Activated naive CD8-positive, alpha-beta T cell treated with anti-CD3 and anti-CD28 coated beads, Interleukin-2, amount 50 U/mL, for 24 hours (primary cell): Measurements from ENCODE around the gene TMEFF2.
"Not testable (repeated sequence)": the region's sequence is repeated elsewhere in the genome, so short reads cannot be mapped to it uniquely, and the experiment has no call there.

Source experiments
- ATAC-seq: fragments of 150-1000 bp; cut with Tn5 transposase; one replicate; pipeline ENCODE4 v1.10.0; 2021
- DNase-seq: peaks from one replicate; pipeline ENCODE4 v3.0.0; 2021
- H3K27ac Mint-ChIP-seq: one replicate; pipeline ENCODE4 v1.8.0; 2021; ENCODE audit warnings: mild to moderate bottlenecking, mixed read lengths
- H3K27me3 Mint-ChIP-seq: one replicate; pipeline ENCODE4 v1.8.0; 2021; ENCODE audit warnings: mixed read lengths
- H3K36me3 Mint-ChIP-seq: one replicate; pipeline ENCODE4 v1.8.0; 2021; ENCODE audit warnings: low read depth, mixed read lengths
- H3K4me1 Mint-ChIP-seq: one replicate; pipeline ENCODE4 v1.8.0; 2021; ENCODE audit warnings: mixed read lengths
- H3K4me3 Mint-ChIP-seq: one replicate; pipeline ENCODE4 v1.8.0; 2021; ENCODE audit warnings: mild to moderate bottlenecking, moderate library complexity, mixed read lengths
- H3K9me3 Mint-ChIP-seq: one replicate; pipeline ENCODE4 v1.8.0; 2021; ENCODE audit warnings: mixed read lengths

Gene TMEFF2

DNA sequence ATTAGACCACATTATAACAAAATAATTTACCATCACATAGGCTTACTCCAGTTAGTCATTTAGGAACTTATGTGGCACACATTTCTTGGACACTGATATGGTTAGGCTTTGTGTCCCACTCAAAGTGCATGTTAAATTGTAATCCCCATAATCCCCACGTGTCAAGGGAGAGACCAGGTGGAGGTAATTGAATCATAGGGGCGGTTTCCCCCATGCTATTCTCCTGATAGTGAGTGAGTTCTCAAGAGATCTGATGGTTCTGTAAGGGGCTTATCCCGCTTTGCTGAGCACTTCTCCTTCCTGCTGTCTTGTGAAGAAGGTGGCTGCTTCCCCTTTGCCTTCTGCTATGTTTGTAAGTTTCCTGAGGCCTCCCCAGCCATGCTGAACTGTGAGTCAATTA lies 114.6 kb downstream of the TMEFF2 start:
- not testable (repeated sequence) for H3K27ac Mint-ChIP-seq, H3K9me3 Mint-ChIP-seq, H3K36me3 Mint-ChIP-seq, DNase-seq, H3K4me1 Mint-ChIP-seq, H3K4me3 Mint-ChIP-seq, ATAC-seq, H3K27me3 Mint-ChIP-seq

DNA sequence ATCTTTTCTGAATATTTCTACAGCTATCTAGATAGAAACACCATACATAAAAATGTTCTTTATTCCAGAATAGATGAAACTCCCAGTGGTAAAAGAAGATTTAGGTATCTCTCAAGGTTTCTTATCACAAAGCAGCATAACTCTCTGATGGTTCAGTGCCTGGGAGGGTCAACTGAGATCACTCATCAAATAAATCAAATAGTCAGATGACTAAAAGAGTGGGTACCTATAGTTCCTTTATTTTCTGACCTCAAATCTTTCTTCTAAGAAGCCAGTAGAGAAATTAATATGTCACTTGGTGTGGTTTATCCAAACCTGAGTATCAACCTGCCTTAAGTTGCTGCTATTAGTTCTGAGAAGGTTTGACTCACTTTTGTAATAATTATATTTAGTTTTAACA lies 120.9 kb downstream of the TMEFF2 start:
- ATAC-seq (no peak), DNase-seq (no peak)
- no peaks in the 10 kb centered on the region for H3K27me3 Mint-ChIP-seq
- no peak overlapping the region for H3K27ac Mint-ChIP-seq
- no peaks in the 10 kb centered on the region for H3K36me3 Mint-ChIP-seq
- peaks cover 22% of the 10 kb centered on the region for H3K4me1 Mint-ChIP-seq
- H3K4me3 Mint-ChIP-seq, result no peak overlapping the region
- H3K9me3 Mint-ChIP-seq, result no peaks in the 10 kb centered on the region

DNA sequence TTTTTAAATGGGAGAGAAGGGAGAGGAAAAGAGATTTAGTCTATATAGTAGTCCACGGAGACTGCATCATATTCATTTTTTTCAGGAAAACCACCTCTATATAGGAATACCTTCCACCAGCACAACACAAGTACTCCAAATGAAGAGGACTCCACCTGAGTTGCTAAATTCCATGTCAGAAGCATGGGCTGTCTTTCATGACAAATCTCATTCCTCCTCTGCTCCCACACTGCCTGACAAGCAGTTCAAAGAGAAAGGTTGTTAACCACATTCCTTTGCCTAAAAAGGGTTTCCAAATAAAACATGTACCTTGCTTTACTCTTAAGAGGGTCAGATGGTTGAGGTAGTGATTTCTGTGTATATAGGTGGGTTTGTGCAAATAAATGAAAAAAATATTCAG lies 122.0 kb downstream of the TMEFF2 start:
- H3K4me3 Mint-ChIP-seq, result no peak overlapping the region
- ATAC-seq (no peak), DNase-seq (no peak)
- no peak overlapping the region for H3K27ac Mint-ChIP-seq
- no peaks in the 10 kb centered on the region for H3K36me3 Mint-ChIP-seq
- peaks cover 22% of the 10 kb centered on the region for H3K4me1 Mint-ChIP-seq
- H3K27me3 Mint-ChIP-seq, result no peaks in the 10 kb centered on the region
- no peaks in the 10 kb centered on the region for H3K9me3 Mint-ChIP-seq

DNA sequence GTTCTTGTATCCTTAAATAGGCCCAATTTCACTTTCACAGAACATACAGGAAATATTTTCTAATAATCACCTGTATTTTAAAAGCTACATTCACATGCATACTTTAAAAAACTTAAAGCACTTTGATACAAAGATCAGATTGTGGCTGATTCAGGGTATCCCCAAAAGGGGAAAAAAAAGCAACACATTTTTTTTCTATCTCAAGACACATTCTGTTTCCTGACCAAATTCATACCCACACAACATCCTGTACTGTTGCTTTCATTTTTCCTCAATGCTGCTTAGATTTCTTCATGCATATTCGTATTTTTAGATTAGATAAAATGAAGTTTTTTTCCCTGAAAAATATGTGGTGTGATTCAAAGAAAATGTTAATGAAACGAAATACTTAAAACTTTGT lies 122.5 kb downstream of the TMEFF2 start:
- Mint-ChIP-seq H3K4me3 (no peak overlapping the region), H3K4me1 (peaks cover 20% of the 10 kb centered on the region), H3K9me3 (no peaks in the 10 kb centered on the region), H3K27ac (no peak overlapping the region), H3K36me3 (no peaks in the 10 kb centered on the region), H3K27me3 (no peaks in the 10 kb centered on the region)
- DNase-seq, result no peak
- no peak for ATAC-seq

DNA sequence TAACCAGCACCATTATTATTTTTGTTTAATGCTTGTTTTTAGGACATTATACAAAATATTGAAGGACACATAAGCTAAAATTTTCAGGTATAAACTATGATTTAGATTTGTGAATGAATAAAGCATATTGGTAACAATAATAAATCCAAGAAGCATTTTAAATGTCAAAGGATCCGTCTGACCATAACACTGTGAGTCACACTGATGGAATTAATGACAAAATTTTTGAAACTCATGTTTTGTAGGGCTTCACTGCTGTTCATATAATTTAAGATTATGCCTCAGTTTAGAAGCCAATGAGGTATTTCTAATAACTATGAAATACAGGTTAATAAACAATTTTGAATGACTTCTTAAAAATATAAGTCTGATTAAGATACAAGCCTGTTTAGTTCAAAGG lies 124.6 kb downstream of the TMEFF2 start:
- no peak overlapping the region for H3K4me3 Mint-ChIP-seq
- H3K36me3 Mint-ChIP-seq, result no peaks in the 10 kb centered on the region
- peaks cover 13% of the 10 kb centered on the region for H3K4me1 Mint-ChIP-seq
- ATAC-seq, result no peak
- H3K9me3 Mint-ChIP-seq, result no peaks in the 10 kb centered on the region
- peaks cover 4% of the 10 kb centered on the region for H3K27me3 Mint-ChIP-seq
- H3K27ac Mint-ChIP-seq, result no peak overlapping the region
- no peak for DNase-seq

DNA sequence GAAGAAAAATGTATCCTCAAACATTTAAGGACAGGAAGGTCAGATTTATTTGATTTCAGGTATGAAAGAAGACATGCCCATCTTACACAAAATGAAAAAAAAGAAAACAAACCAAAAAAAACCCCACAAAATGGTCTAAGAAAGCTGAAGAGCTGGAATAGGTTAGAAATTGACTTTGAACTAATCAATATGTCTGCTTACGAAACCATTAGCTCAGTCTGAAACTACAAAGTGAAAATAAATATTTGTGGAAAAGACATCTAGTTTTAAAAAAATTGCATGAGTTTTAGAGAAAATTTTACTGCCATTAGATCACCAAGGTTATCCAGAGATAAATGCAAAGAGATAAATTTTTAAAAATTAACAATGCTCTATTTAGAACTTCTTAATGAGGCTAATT lies 125.3 kb downstream of the TMEFF2 start:
- H3K4me3 Mint-ChIP-seq, result no peak overlapping the region
- no peaks in the 10 kb centered on the region for H3K9me3 Mint-ChIP-seq
- no peak for DNase-seq
- H3K27me3 Mint-ChIP-seq, result peaks cover 4% of the 10 kb centered on the region
- no peak for ATAC-seq
- no peaks in the 10 kb centered on the region for H3K36me3 Mint-ChIP-seq
- no peak overlapping the region for H3K27ac Mint-ChIP-seq
- H3K4me1 Mint-ChIP-seq, result peaks cover 13% of the 10 kb centered on the region

DNA sequence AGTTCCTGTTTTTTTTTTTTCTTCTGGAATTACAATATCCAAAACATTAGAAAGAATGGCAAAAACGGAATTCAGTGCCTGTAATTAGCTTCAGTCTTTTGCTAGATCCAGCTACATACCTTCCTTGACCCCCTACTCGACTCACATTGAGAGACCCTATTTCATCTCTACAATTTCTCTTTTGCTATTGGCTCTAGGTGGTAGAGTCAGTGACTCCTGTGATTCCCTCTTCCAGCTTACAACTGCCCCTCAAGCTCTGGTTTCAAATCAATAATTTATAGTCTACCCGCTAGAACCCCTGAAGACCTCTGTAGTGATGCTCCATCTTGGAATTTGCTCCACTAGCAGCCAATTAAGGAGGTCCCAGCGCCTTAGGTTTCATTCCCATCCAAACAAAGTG lies 125.8 kb downstream of the TMEFF2 start:
- H3K4me1 Mint-ChIP-seq, result peaks cover 13% of the 10 kb centered on the region
- DNase-seq, result no peak

DNA sequence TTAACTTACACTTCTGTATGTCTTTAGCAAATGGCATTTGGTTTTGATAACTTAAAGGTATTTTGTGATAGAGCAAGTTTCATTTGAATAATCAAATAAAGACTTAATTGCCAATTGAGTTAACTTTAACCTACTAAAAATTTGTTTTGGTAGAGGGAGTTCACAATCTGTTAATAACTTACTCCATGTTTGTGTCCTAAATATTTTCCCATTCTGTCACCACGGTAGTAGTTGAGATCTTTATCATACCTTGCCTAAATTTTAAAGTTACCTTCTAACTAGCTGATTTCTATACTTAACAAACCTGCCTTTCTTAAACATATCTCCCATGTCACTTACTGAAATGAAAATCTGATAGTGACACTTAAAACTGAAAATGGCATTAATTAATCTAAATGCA lies 127.1 kb downstream of the TMEFF2 start:
- Mint-ChIP-seq H3K9me3 (no peaks in the 10 kb centered on the region), H3K4me3 (no peak overlapping the region), H3K4me1 (peaks cover 9% of the 10 kb centered on the region), H3K36me3 (no peaks in the 10 kb centered on the region), H3K27me3 (peaks cover 4% of the 10 kb centered on the region), H3K27ac (no peak overlapping the region)
- DNase-seq (no peak), ATAC-seq (no peak)

More for the DNA sequence above, 125.8 kb downstream of the TMEFF2 start:
- ATAC-seq, result no peak
- H3K36me3 Mint-ChIP-seq, result no peaks in the 10 kb centered on the region
- H3K27ac Mint-ChIP-seq, result no peak overlapping the region
- peaks cover 4% of the 10 kb centered on the region for H3K27me3 Mint-ChIP-seq
- H3K4me3 Mint-ChIP-seq, result no peak overlapping the region
- no peaks in the 10 kb centered on the region for H3K9me3 Mint-ChIP-seq

DNA sequence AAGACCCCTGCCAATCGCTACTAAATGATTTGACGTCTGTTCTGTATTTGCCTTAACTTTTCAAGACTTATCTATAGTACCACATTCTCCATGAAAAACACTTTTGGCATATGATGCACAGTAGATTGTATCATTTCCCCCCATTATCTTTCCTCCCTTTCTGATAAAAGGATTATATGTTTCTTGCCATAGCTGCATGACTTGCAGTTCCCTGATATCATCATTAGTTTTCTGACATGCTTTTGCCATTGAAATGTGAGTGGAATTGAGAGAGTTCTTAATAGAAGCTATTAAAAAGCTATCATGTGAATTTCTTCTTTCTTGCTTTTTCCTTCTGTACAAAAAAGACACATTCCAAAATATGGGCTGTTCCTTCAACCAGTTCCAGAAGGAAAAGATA lies 130.3 kb downstream of the TMEFF2 start:
- H3K36me3 Mint-ChIP-seq, result no peaks in the 10 kb centered on the region
- no peaks in the 10 kb centered on the region for H3K9me3 Mint-ChIP-seq
- DNase-seq (no peak), ATAC-seq (no peak)
- no peak overlapping the region for H3K27ac Mint-ChIP-seq
- H3K27me3 Mint-ChIP-seq, result peaks cover 4% of the 10 kb centered on the region
- H3K4me3 Mint-ChIP-seq, result no peak overlapping the region
- H3K4me1 Mint-ChIP-seq, result no peaks in the 10 kb centered on the region

DNA sequence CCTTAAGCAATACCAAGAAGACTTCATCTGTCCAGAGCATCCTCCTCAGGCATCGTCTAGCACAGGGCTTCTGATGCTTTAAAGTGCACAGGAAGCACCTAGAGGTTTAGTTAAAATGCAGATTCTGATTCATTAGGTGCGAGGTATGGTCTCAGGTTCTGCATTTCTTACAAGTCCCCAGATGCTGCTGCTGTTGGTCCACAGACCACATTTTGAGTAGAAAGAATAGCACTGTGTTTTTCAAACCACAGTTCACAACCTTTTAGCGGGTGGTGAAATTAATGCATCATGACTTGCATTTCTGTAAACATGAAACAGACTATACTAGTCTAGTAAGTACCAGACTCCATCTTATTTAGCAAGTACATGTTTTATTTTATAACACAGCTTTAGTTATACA lies 134.6 kb downstream of the TMEFF2 start:
- no peak for ATAC-seq
- H3K4me3 Mint-ChIP-seq, result no peak overlapping the region
- H3K4me1 Mint-ChIP-seq, result no peaks in the 10 kb centered on the region
- no peaks in the 10 kb centered on the region for H3K36me3 Mint-ChIP-seq
- H3K9me3 Mint-ChIP-seq, result no peaks in the 10 kb centered on the region
- DNase-seq, result no peak
- H3K27me3 Mint-ChIP-seq, result no peaks in the 10 kb centered on the region
- H3K27ac Mint-ChIP-seq, result no peak overlapping the region

DNA sequence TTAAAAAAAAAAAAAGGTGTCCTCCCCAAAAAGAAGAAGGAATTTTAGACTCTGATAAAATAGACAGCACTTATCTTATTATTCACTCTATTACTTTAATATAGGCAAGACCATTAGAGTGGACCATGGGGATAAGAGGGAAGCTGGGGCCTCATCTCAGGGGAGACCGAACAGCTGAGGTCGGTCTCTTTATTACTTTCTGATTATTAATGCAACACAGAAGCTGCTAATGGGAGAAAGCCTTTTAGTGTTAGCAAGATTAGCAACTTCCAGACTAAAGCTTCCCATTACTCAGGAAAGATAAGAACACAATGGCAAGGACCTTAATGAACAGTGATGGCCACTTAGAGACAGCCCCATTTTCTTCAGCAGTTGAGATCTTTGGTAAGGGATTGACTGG lies 135.5 kb downstream of the TMEFF2 start:
- no peak for DNase-seq
- H3K4me1 Mint-ChIP-seq, result no peaks in the 10 kb centered on the region

DNA sequence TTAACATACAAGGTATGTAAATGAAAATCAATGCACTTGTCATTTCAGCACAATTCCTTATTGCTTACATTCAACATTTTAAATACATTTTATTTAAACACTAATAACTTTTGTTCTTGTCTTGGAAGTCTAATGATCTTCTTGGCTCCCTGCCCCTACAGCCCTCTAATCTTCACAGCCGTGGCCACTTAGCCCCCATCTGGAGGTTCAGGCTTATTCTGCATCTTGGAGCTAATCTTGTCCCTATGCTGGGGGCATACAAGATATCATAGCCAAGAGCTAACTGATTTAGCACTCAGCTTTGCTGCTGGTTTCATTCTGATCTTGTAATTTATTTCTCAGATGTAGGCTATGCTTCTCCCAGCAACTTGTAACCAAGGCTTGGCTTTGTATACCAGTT lies 140.8 kb downstream of the TMEFF2 start:
- Mint-ChIP-seq H3K27ac (no peak overlapping the region), H3K36me3 (no peaks in the 10 kb centered on the region), H3K4me1 (no peaks in the 10 kb centered on the region), H3K27me3 (peaks cover 4% of the 10 kb centered on the region), H3K9me3 (no peaks in the 10 kb centered on the region), H3K4me3 (no peak overlapping the region)
- ATAC-seq, result no peak
- DNase-seq, result no peak

More for the DNA sequence above, 135.5 kb downstream of the TMEFF2 start:
- Mint-ChIP-seq H3K36me3 (no peaks in the 10 kb centered on the region), H3K27me3 (no peaks in the 10 kb centered on the region), H3K9me3 (no peaks in the 10 kb centered on the region), H3K4me3 (no peak overlapping the region), H3K27ac (no peak overlapping the region)
- ATAC-seq, result no peak

DNA sequence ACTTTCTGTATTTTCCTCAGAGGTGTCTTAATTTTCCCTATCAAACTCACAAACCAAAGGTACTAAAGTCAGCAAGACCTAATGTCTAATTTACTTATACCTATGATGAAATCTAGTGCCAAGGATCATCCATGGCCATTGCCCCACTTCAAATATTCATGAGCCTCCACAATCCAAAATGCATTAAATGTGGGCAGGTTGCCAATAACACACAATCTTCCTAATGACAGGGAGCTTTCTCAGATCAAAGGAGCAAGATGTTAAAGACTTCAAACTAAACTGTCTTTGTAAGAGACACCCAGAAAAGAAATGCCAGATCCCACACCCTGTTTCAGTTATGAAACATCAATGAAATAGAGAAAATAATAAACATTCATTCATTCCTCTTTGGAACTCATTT lies 143.2 kb downstream of the TMEFF2 start:
- Mint-ChIP-seq H3K4me3 (no peak overlapping the region), H3K9me3 (no peaks in the 10 kb centered on the region), H3K36me3 (no peaks in the 10 kb centered on the region), H3K27ac (no peak overlapping the region), H3K4me1 (no peaks in the 10 kb centered on the region), H3K27me3 (peaks cover 4% of the 10 kb centered on the region)
- DNase-seq, result no peak
- ATAC-seq, result no peak

DNA sequence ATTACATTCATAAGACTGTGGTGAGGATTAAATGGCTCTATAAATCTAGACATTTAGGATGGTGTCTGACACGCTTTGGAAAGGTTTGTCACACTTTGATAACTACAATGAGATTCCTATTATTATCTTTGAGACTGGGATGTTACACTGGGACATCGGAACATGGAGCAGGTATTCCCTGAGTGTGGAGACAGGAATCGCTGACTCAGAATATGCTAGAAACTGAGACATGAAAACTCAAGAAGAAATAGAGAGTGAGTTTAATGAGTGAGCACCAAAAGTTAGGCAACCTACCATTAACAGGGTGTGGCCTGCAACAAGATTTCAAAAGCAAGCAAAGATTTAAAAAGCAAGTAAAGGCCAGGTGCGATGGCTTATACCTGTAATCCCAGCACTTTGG lies 145.4 kb downstream of the TMEFF2 start:
- ATAC-seq (no peak), DNase-seq (no peak)
- H3K4me3 Mint-ChIP-seq, result no peak overlapping the region
- no peaks in the 10 kb centered on the region for H3K4me1 Mint-ChIP-seq
- H3K36me3 Mint-ChIP-seq, result no peaks in the 10 kb centered on the region
- no peaks in the 10 kb centered on the region for H3K9me3 Mint-ChIP-seq
- no peak overlapping the region for H3K27ac Mint-ChIP-seq
- peaks cover 4% of the 10 kb centered on the region for H3K27me3 Mint-ChIP-seq

DNA sequence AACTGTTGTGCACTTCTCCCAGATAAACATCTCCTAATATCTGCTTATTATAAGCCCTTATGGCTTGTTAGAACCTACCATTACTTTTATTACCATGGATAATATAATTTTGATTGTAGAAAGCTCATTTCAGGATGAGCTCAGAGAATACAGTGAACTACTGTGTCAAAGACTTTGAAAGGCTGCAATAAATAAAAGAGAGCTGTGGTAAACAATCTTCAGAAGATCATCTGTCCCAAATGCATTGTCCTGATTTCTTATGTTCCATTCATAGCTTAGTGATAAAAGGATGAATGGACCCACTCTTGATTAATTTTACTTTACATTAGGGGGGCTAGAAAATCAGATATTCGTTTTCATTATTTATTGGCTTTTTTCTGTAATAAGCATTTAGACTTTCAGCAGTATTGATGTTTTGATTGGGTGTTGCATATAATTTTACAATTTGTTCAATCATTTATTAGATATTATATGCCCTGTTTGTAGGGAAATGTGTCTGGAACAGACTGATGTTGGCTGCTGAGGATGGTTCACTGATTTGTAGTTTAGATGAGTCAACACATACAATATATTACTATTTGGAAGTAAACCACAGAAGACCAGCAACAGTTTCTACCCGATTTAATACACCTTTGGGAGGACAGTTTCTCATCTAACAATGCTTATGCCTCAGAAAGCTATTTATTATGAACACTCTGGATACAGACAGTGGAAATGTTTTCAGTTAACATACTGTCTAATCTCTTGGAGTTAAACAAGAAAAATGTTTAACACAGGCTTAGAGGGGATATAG lies 147.2 kb downstream of the TMEFF2 start:
- Mint-ChIP-seq H3K36me3 (no peaks in the 10 kb centered on the region), H3K4me3 (no peak overlapping the region), H3K4me1 (no peaks in the 10 kb centered on the region), H3K9me3 (no peaks in the 10 kb centered on the region), H3K27ac (no peak overlapping the region), H3K27me3 (peaks cover 4% of the 10 kb centered on the region)
- DNase-seq, result no peak
- no peak for ATAC-seq

DNA sequence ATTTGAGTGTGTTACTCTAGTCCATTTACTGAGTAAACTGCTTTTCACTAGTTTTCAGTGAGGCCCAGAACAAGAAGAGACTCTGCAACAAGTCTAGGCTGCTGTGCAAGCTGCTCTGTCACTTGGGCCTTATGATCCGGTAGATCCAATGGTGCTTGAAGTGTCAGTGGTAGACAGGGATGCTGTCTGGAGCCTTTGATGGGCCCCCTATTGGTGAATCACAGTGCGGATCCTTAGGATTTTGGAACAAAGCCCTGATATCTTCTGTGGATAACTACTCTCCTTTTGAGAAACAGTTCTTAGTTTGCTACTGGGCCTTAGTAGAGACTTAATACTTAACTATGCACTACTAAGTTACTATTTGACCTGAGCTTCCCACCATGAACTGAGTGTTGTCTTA lies 150.2 kb downstream of the TMEFF2 start:
- no peaks in the 10 kb centered on the region for H3K36me3 Mint-ChIP-seq
- no peak overlapping the region for H3K4me3 Mint-ChIP-seq
- H3K27me3 Mint-ChIP-seq, result no peaks in the 10 kb centered on the region
- DNase-seq, result no peak
- no peaks in the 10 kb centered on the region for H3K4me1 Mint-ChIP-seq
- H3K27ac Mint-ChIP-seq, result no peak overlapping the region
- H3K9me3 Mint-ChIP-seq, result no peaks in the 10 kb centered on the region
- ATAC-seq, result no peak
